Transverse colon (tissue), 3 donors: ENCODE measurements around the gene LAMTOR2.

Experiments used
- POLR2A ChIP-seq: fragments of 450-650 bp; IDR thresholded peaks from one replicate; pipeline ENCODE4 v1.6.1; 2016; ENCODE audit warnings: antibody characterized with exemption, mild to moderate bottlenecking, moderate library complexity
- TF ChIP-seq, protein P1 (sequence below), 5 experiments: fragments of 200-600 bp in 3 of 5; fragments of 450-650 bp in 2 of 5; sonication (generic) in 3 of 5; IDR thresholded peaks; 1 replicate in 2 of 5; 2 replicates in 3 of 5; pipeline ENCODE4 v1.5.1; 2016 to 2017; ENCODE audit warnings: antibody characterized with exemption in 5 of 5, inconsistent platforms in 3 of 5, mild to moderate bottlenecking in 2 of 5, moderate library complexity in 1 of 5

DNA sequence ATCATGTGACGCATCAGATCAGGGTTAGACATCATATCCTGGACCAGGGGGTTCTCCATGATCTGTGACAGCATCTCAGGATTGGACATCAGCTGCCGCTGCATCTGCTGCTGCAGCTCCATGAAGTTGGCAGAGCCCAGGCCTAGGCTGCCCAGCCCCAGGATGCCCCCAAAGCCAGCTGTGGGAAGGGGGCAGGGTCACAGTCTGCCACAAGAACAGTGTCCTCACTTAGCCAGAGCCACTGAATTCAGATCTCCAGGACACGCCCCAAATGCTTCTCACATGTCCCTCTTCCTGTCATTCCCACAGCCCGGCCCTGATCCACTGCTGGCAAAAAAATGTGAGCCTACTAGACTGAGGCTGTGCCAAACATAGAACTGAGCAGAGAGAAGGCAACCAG, 4.2 kb upstream of the LAMTOR2 start:
- TF ChIP-seq, protein P1, sequence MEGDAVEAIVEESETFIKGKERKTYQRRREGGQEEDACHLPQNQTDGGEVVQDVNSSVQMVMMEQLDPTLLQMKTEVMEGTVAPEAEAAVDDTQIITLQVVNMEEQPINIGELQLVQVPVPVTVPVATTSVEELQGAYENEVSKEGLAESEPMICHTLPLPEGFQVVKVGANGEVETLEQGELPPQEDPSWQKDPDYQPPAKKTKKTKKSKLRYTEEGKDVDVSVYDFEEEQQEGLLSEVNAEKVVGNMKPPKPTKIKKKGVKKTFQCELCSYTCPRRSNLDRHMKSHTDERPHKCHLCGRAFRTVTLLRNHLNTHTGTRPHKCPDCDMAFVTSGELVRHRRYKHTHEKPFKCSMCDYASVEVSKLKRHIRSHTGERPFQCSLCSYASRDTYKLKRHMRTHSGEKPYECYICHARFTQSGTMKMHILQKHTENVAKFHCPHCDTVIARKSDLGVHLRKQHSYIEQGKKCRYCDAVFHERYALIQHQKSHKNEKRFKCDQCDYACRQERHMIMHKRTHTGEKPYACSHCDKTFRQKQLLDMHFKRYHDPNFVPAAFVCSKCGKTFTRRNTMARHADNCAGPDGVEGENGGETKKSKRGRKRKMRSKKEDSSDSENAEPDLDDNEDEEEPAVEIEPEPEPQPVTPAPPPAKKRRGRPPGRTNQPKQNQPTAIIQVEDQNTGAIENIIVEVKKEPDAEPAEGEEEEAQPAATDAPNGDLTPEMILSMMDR (IDR thresholded peaks at IDR 0.05): no peak
- no peak for TF ChIP-seq POLR2A
